ENCODE results near the gene SMC1B. TPM values are rescaled to one million over a fixed set of nuclear protein-coding genes. Genes with fewer than 3 reads are reported as not detected.

Gene SMC1B
- total and polyA plus RNA-seq, 2 experiments from 2014 or later, result 0.10 TPM; not detected in 1

DNA sequence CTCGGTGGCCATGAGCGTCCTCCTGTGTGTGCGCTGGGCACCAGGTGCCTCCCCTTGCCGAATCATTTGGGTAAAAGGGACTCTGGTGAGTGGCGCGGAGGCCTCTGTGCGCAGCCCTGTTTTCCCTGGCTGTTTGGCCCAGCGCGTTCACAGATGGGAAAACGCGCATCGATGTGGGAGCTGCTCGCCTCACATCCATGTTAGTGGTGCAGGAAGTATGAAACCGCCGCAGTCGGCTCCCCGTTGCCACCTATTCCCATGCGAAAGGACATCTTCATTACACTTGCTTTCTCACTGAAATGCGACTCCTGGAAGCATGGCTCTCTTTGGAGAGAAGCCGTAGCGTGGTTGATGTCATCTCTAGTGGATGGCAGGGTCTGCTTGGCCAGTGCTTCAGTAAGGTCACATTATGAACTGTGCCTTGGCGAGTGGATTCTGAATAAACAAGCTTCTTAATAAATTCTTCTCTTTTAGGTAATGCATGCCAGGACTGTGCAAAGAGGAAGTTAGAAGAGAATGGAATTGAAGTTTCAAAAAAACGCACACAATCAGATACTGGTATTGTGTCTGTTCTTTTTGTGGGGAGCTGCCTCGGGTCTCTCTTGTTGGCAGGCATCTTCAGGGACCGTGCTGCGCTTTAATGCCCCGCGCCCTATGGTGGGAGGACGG, 77.4 kb downstream of the SMC1B start (continued):
- TF ChIP-seq, protein P1, sequence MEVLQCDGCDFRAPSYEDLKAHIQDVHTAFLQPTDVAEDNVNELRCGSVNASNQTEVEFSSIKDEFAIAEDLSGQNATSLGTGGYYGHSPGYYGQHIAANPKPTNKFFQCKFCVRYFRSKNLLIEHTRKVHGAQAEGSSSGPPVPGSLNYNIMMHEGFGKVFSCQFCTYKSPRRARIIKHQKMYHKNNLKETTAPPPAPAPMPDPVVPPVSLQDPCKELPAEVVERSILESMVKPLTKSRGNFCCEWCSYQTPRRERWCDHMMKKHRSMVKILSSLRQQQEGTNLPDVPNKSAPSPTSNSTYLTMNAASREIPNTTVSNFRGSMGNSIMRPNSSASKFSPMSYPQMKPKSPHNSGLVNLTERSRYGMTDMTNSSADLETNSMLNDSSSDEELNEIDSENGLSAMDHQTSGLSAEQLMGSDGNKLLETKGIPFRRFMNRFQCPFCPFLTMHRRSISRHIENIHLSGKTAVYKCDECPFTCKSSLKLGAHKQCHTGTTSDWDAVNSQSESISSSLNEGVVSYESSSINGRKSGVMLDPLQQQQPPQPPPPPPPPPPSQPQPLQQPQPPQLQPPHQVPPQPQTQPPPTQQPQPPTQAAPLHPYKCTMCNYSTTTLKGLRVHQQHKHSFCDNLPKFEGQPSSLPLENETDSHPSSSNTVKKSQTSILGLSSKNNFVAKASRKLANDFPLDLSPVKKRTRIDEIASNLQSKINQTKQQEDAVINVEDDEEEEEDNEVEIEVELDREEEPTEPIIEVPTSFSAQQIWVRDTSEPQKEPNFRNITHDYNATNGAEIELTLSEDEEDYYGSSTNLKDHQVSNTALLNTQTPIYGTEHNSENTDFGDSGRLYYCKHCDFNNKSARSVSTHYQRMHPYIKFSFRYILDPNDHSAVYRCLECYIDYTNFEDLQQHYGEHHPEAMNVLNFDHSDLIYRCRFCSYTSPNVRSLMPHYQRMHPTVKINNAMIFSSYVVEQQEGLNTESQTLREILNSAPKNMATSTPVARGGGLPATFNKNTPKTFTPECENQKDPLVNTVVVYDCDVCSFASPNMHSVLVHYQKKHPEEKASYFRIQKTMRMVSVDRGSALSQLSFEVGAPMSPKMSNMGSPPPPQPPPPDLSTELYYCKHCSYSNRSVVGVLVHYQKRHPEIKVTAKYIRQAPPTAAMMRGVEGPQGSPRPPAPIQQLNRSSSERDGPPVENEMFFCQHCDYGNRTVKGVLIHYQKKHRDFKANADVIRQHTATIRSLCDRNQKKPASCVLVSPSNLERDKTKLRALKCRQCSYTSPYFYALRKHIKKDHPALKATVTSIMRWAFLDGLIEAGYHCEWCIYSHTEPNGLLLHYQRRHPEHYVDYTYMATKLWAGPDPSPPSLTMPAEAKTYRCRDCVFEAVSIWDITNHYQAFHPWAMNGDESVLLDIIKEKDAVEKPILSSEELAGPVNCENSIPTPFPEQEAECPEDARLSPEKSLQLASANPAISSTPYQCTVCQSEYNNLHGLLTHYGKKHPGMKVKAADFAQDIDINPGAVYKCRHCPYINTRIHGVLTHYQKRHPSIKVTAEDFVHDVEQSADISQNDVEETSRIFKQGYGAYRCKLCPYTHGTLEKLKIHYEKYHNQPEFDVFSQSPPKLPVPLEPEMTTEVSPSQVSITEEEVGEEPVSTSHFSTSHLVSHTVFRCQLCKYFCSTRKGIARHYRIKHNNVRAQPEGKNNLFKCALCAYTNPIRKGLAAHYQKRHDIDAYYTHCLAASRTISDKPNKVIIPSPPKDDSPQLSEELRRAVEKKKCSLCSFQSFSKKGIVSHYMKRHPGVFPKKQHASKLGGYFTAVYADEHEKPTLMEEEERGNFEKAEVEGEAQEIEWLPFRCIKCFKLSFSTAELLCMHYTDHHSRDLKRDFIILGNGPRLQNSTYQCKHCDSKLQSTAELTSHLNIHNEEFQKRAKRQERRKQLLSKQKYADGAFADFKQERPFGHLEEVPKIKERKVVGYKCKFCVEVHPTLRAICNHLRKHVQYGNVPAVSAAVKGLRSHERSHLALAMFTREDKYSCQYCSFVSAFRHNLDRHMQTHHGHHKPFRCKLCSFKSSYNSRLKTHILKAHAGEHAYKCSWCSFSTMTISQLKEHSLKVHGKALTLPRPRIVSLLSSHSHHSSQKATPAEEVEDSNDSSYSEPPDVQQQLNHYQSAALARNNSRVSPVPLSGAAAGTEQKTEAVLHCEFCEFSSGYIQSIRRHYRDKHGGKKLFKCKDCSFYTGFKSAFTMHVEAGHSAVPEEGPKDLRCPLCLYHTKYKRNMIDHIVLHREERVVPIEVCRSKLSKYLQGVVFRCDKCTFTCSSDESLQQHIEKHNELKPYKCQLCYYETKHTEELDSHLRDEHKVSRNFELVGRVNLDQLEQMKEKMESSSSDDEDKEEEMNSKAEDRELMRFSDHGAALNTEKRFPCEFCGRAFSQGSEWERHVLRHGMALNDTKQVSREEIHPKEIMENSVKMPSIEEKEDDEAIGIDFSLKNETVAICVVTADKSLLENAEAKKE (CRISPR knock-in tag; IDR thresholded peaks at IDR 0.05), result no peak
- TF ChIP-seq, protein P2, sequence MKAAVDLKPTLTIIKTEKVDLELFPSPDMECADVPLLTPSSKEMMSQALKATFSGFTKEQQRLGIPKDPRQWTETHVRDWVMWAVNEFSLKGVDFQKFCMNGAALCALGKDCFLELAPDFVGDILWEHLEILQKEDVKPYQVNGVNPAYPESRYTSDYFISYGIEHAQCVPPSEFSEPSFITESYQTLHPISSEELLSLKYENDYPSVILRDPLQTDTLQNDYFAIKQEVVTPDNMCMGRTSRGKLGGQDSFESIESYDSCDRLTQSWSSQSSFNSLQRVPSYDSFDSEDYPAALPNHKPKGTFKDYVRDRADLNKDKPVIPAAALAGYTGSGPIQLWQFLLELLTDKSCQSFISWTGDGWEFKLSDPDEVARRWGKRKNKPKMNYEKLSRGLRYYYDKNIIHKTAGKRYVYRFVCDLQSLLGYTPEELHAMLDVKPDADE (IDR thresholded peaks at IDR 0.05), result no peak
- TF ChIP-seq NANOG (IDR thresholded peaks at IDR 0.05; ENCODE audit: borderline replicate concordance), result no peak
- no peak for TF ChIP-seq ZNF331 (CRISPR knock-in tag; IDR thresholded peaks at IDR 0.05; ENCODE audit: low read depth)
- TF ChIP-seq CREB1 (CRISPR knock-in tag; IDR thresholded peaks at IDR 0.05; ENCODE audit: low read depth), result no peak
- no peak for TF ChIP-seq ZNF114 (CRISPR knock-in tag; IDR thresholded peaks at IDR 0.05)
- TF ChIP-seq, protein P3, sequence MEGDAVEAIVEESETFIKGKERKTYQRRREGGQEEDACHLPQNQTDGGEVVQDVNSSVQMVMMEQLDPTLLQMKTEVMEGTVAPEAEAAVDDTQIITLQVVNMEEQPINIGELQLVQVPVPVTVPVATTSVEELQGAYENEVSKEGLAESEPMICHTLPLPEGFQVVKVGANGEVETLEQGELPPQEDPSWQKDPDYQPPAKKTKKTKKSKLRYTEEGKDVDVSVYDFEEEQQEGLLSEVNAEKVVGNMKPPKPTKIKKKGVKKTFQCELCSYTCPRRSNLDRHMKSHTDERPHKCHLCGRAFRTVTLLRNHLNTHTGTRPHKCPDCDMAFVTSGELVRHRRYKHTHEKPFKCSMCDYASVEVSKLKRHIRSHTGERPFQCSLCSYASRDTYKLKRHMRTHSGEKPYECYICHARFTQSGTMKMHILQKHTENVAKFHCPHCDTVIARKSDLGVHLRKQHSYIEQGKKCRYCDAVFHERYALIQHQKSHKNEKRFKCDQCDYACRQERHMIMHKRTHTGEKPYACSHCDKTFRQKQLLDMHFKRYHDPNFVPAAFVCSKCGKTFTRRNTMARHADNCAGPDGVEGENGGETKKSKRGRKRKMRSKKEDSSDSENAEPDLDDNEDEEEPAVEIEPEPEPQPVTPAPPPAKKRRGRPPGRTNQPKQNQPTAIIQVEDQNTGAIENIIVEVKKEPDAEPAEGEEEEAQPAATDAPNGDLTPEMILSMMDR (conservative IDR thresholded peaks at IDR 0.05; ENCODE audit: low read depth in 2 of 2), result no peak
- TF ChIP-seq EZH2 (IDR thresholded peaks at IDR 0.05; ENCODE audit: low read depth, unreplicated experiment), result no peak
- no peak for TF ChIP-seq POLR2AphosphoS5 (IDR thresholded peaks at IDR 0.05; ENCODE audit: low read depth)
- no peak for TF ChIP-seq STAT1 (IDR thresholded peaks at IDR 0.05; ENCODE audit: unreplicated experiment)
